GM19193 (cell line): ENCODE results near the gene SULT2B1.
A peak's percentile ranks its signal among the peaks of the same experiment; 100 is the strongest.

ENCODE experiments used
- POLR2A ChIP-seq: IDR thresholded peaks from 4 replicates; pipeline ENCODE4 v1.6.1; 2011; ENCODE audit not compliant: insufficient read depth, insufficient read length; ENCODE audit errors: extremely low read depth

SULT2B1 gene

DNA sequence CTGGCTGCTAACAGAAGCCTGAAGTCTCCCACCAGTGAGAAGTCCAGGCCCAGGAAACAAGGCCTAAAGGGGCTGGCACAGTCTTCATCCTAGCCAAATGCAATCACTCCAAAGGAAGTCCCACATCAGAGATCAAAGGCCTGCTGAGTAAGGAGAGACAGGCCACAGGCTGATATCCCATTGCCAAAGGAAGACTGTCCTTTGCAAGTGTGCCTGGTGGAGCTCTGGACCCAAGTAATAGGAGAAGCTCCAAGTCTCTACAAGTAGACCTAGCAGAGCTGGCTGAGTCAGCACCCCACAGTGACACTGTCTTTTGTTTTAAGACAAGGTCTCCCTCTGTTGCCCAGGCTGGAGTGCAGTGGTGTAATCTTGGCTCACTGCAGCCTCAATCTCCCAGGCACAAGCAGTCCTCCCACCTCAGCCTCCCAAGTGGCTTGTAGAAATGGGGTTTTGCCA, 80.7 kb downstream of the SULT2B1 start:
- no peak for TF ChIP-seq POLR2A

DNA sequence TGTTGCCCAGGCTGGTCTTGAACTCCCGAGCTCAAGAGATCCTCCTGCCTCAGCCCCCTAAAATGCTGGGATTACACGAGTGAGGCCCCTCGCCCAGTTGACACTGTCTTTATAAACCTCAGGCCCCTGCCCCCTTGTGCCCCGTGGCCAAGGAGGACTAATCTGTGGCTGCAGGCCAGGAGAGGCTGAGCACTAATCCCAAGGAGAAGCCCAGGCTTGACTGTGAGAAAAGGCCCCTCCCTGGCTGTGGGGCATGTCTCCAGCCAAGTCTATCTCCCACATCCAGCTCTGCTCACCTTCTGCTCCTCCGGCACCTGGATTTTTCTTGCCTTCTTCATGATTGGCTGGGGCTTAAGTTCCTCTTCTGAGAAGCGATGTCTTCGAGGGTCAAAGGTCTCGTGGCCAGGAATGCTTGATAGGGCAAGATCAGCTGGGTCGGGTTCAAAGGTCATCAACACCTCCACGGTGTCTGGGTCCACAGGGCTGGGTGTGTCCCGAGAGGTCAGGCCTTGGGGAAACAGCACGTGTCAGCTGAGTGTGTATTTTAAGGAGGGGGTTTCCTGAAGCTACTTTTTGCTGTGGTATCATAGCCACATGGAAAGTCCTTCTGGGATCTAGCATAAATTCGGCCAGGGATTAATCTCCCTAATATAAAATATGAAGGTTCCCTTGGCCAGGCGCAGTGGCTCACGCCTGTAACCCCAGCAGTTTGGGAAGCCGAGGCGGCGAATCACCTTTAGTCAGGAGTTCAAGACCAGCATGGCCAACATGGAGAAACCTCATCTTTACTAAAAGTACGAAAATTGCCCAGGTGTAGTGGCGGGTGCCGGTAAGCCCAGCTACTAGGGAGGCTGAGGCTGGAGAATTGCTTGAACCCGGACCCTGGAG, 81.4 kb downstream of the SULT2B1 start:
- no peak for TF ChIP-seq POLR2A

DNA sequence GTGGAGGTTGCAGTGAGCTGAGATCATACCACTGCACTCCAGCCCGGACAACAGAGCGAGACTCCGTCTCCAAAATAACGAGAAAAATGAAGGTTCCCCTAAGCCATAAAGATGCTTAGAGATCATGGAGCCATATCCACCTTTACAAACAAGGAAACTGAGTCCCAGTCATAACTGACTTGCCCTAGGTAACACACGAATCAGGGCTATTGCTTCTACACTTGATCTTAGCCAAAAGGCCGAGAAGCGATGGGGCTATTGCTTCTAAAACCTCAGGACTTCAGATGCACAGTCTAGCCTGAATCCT, 82.0 kb downstream of the SULT2B1 start:
- no peak for TF ChIP-seq POLR2A

DNA sequence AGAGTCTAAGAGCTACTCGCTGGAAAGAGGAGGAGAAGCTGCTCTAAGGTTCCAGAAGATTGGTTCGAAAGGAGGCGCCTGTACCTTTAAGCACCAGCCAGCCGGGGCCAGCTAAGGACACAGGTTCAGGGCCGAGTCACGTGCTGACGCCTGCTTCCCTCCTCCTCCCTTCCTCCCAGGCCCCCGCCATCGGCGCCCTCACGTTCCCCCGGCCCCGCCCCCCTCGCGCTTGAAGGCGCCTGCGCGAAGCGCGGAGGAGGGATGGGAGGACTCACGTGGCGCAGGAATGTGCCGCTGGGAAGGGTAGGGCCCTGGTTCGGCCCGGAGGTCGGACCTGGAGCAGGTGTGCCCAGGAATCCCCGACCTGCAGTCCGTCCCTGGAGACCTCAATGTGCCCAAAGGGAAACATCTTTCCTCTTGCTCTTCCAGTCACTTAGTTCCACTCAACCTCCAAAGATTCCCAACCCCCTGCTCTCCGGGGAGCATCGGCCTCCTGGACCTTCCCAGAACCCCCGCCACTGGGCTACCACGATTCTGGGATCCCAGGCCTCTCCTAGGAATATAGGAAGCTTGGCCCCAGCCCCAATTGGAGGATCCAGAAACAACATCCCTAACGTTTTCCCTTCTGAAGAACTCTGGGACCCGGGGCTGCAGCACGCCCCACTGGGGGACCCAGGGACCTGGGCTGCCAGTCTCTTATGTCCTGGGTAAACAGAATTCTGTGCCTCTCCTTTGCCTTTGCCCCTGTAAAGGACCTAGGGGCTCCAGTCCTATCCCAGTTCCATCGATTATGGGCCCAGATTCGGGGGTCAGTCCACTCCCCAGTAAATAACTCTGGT, 82.7 kb downstream of the SULT2B1 start:
- peak; percentile 43 for TF ChIP-seq POLR2A

DNA sequence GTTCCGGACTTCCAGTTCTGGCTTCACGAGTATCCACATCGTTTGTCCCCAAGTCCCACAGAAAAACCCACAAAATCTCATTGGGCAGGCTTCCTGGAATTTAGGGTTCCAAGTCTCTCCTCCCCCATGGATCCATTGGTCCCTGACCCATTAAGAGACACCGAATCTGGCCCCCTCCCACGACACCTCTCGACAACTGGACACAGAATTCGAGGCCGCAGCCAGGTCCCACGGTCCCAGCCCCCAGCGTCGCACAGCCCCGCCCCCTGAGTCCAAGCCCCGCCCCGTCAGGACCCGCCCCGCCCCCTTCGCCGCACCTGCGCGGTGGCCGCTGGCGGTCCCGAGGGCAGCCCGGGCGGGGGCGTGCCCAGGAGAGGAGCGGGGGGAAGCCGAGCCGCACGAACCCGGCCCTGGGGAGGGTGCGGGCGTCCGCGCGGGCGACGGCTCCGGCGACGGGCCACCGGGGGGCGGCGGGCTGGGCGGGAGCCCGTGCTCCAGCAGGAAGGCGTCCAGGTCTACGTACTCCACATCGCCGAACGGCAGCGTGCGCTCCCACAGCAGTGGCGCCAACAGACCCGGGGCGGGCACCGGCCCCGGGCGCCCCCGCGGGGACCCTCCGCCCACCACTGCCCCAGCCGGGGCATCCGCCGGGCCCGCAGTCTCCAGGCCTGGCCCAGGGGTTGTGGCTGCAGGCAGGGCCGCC, 83.4 kb downstream of the SULT2B1 start:
- peak; percentile 44 for TF ChIP-seq POLR2A

DNA sequence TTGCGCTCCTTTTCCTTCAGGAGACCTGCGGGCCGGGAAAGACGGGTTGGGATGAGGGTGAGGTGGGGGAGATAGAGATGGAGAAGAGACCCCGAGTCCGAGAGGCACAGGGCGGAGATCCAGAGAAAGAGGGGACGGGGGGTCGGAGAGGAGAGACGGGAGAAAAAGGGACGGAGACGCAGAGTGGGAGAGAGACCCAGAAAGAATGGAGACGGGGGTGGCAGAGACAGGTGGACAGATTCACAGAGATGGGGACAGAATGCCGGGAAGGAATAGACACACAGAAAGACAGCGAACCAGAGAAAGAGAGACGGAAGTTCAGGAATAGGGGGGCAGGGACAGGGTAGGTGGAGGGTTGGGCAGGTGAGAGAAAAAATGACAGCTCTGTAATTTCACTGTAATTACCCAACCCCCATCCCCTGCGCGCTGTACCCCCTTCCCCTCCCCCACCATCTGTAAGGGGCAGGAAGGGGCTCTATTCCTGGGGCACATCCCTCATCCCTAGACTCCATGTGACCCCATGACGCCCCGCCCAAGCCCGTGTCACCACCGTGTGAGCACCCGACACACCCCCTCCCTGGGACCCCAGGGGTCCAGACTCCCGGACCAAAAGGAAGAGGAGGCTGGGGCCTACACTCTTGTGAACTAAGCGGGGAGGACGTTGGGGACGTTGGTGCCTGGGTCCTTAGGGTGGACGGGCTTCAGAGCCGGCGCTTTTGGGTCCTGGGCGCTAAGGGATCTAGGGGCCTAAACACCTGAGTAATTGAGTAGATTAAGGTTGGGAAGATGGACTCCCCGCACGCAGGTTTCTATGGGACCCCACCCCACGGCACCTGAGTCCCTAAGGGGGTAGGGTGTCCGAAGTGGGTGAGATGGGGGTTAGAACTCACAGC, 84.2 kb downstream of the SULT2B1 start:
- no peak for TF ChIP-seq POLR2A

DNA sequence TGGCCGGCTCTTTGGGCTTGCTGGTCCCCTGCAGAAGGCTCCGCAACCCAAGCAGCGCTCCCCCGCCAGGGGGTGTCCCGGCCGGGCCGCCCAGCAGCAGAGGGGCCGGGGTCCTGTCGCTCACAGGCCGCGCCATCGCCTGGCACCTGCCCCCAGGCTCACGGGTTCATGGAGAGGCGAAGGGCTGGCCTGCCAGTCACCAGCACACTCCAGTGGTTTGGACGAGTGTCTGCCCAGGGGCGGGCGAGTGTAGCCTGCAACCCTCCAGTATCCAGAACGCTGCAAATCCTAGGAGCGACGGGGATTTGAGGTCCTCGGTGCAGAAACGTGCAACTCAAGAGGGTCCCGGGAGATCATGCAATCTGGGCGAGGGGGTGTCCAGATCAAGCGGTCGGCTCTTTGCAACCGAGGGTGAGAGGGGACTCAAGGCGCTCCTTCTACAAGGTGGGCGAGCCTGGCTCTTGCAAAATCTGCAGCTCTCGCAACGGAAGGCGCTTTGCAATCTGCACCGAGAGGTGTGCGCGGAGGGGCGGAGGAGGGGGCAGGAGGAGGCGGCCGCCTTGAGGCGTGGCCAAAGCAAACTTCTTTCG, 85.0 kb downstream of the SULT2B1 start, which contains the start of gene DBP:
DBP (minus strand) TSS at position 521 of the 590 bp plus-strand sequence; CDS start at position 136, 385 bp downstream.
- peak; percentile 23 for TF ChIP-seq POLR2A

DNA sequence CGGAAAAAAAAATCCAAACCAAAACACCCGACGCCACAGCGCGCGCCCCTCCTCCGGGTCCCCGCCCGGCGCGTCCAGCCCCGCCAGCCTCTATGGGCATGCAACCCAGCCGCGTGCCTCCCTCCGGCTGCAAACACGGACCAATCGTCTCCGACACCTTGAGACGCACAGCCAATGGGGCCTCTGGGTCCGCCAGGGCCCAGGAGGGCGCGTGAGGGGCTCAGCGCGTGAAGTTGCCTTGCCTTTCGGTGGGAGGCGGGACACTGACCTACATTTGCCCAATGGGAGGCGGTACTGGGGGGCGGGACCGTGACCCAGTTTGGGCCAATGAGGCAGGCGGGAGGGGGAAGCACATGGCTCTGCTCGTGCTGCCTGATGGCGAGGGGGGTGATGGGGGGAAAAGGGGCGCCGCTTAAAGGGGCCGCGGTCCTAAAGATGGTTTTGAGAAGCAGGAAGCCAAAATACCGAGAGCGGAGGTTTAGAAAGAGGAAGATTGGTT, 85.5 kb downstream of the SULT2B1 start:
- no peak for TF ChIP-seq POLR2A

DNA sequence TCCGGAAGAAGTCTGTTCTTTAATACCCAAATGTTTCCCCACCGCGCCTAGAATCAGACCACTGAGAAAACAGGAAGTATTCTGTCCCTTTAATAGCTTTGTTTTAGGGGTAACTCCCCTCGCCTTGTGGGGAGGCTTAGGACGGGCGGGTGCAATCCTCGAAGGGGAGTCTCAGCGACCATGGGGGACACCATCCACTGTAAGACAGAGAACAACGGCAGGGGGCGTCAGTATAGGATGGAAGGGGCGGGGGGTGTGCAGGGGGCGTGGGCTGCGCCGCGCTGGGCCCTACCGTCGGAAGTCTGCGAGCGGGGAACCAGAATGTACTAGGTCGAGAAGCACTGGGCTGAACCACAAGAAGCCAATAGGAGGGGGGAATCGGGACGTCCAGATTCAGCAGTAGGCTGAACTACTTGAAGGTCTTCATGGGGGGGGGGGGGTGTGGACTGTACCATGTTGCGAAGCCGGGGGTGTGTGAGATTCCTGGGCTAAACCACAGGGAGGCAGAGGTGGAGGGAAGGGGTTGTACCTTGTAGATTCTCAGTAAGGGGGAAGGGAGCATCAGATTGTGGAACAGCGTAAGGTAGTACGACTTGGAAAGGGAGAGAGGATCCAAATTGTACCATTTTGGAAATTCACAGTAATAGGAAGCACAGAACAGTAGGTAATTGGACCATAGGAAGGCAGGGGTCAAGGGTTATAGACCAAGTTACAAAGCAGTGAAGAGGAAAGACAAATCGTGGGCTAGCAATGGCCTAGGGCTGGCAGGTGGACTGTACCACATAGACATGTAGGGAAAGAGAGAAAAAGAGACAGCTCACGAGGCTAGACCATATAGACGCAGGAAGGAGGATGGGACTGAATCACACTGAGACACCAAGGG, 86.2 kb downstream of the SULT2B1 start:
- TF ChIP-seq POLR2A, result peak; percentile 51

DNA sequence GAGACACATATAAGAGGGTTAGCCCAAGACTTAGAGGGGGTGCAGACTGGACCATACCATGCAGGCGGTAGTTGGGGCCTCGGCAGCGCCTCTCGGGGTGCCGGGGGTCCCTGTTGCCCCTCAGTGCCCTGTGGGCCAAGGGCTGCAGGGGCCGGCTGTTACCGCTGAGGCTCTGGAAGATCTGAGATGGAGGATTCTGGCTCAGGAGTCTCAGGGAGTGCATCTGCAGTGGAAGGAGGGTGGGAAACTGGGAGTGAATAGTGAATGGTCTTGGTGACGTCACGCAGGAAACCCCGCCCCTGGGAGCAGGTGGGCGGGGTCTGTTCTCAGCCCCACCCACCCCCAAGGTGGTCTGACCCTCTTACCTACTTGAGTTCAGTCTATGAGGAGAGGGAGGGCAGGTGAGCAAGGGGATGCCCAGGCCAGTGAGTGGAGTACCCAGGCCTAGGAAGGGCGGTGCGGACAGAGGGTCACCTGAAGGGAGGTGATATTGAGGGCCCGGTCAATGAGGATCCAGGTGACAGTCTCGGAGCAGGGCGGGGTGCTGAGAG, 86.9 kb downstream of the SULT2B1 start:
- TF ChIP-seq POLR2A, result no peak

DNA sequence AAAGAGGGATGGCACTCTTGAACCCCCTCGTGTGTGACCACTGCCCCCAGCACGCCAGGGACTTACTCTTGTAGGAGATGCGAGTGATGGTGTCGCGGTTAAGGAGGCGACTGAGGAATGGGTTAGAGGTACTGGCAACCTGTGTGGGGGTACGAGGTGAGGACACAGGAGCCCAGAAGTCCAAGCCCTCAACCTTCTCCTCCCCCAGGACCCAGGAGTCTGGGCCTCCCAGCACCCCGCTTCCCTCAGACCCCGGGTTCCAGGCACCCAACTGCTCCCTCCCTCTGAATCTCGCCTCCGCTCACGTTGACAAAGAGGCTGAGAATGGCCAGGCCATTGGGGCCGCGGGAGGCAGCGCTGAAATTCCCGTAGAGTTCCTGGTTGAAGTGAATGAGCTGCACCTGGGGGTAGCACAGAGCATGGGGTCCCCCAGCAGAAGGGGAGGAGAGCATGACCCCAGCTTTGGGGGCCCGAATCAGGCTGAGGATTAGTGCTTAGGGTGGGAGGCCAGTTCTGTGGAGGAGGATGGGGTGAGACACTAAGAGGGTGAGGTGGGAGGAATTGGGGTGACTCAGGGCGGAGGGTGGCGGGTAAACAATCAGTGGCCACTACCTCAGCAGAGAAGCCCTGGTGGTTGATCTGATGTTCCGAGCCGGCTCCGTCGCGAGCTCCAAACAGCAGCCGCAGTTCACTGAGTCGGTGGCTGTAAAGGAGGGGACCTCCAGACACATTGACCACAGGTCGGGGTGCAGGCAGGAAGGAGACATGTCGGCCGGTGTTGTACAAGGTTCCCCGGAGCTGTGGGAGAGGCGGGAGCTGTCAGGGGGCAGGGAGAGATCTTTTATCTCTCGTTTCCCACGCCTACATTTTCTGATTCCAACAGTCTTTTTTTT, 87.8 kb downstream of the SULT2B1 start:
- TF ChIP-seq POLR2A, result no peak
